Fibroblast of upper back skin (primary cell): Measurements from ENCODE around the gene EIF4G3.
A peak's percentile ranks its signal among the peaks of the same experiment; 100 is the strongest.
"Not testable (repeated sequence)": the region's sequence is repeated elsewhere in the genome, so short reads cannot be mapped to it uniquely, and the experiment has no call there.

Source experiments
- DNase-seq: peaks from one replicate; pipeline ENCODE4 v3.0.0-alpha.2; 2013

Gene EIF4G3

DNA sequence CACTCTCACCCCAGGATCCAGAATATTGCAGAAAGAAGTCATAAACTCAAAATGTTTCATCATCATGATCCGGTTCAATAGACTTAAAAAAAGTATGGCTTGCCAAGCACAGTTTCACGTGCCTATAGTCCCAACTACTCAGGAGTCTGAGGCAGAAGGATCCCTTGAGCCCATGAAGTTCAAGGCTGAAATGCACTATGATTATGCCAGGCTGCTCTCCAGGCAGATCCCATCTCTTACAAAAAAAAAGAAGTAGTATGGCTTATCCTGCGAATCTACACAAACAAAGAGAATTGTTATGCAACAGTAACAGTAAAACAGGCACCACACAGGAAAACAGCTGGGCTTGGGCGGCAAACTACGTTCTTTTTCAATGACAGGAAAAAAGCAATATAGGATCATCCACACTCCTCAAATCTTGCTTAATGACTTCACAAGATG, 76.2 kb downstream of the EIF4G3 start:
- no peak for DNase-seq

GRCh38 chr1:21099869-21100131, 76.9 kb downstream of the EIF4G3 start:
- no peak for DNase-seq

DNA sequence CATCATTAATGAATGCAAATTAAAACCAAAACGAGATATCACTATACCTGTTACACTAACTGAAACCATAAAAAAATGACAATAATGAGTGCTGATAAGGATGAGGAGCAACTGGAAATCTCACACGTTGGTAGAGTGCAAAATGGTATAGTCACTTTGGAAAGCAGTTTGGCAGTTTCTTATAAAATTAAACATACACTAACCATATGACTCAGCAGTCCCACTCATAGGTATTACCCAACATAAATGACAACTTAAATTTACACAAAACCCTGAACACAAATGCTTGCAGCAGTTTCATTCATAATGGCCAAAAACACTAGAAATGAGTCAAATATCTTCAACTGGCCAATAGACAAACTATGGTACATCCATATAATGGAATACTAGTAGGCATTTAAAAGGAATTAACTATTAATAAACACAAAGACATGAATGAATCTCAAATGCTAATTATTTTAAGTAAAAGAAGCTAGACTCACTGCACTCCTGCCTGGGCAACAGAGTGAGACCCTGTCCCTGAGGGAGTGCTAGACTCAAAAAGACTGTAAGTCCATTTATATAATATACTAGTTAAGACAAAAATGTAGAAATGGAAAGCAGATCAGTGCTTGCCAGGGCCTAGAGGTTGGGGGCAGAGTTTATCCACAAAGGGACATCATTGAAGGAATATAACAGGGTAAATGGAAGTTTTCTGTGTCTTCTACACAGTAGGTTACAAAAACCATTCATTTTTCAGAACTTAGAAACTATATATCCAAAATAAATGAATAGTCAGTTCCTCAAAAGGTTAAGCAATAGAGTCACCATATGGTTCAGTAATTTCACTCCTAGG, 77.4 kb downstream of the EIF4G3 start:
- DNase-seq = peak; percentile 34

- no peak for DNase-seq
Observed at GRCh38 chr1:21098186-21098915, 78.3 kb downstream of the EIF4G3 start.

- DNase-seq = no peak
Observed at GRCh38 chr1:21097729-21098128, 79.0 kb downstream of the EIF4G3 start.

- no peak for DNase-seq
Observed at GRCh38 chr1:21095976-21096375, 80.7 kb downstream of the EIF4G3 start.

DNA sequence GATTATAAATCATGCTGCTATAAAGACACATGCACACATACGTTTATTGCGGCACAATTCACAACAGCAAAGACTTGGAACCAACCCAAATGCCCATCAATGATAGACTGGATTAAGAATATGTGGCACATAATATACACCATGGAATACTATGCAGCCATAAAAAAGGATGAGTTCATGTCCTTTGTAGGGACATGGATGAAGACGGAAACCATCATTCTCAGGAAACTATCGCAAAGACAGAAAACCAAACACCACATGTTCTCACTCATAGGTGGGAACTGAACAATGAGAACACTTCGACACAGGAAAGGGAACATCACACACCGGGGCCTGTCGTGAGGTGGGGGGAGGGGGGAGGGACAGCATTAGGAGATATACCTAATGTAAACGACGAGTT, 82.4 kb downstream of the EIF4G3 start:
- DNase-seq = not testable (repeated sequence)

DNA sequence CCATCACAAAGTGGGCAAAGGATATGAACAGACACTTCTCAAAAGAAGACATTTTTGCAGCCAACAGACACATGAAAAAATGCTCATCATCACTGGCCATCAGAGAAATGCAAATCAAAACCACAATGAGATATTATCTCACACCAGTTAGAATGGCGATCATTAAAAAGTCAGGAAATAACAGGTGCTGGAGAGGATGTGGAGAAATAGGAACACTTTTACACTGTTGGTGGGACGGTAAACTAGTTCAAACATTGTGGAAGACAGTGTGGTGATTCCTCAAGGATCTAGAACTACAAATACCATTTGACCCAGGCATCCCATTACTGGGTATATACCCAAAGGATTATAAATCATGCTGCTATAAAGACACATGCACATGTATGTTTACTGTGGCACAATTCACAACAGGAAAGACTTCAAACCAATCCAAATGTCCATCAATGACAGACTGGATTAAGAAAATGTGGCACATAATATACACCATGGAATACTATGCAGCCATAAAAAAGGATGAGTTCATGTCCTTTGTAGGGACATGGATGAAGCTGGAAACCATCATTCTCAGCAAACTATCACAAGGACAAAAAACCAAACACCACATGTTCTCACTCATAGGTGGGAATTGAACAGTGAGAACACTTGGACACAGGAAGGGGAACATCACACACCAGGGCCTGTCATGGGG, 83.3 kb downstream of the EIF4G3 start:
- DNase-seq = not testable (repeated sequence)

DNA sequence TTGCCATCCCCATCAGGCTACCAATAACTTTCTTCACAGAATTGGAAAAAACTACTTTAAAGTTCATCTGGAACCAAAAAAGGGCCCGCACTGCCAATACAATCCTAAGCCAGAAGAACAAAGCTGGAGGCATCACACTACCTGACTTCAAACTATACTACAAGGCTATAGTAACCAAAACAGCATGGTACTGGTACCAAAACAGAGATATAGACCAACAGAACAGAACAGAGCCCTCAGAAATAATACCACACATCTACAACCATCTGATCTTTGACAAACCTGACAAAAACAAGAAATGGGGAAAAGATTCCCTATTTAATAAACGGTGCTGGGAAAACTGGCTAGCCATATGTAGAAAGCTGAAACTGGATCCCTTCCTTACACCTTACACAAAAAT, 84.2 kb downstream of the EIF4G3 start:
- DNase-seq = not testable (repeated sequence)

GRCh38 chr1:21091053-21091690, 85.5 kb downstream of the EIF4G3 start:
- peak; percentile 83 for DNase-seq

DNA sequence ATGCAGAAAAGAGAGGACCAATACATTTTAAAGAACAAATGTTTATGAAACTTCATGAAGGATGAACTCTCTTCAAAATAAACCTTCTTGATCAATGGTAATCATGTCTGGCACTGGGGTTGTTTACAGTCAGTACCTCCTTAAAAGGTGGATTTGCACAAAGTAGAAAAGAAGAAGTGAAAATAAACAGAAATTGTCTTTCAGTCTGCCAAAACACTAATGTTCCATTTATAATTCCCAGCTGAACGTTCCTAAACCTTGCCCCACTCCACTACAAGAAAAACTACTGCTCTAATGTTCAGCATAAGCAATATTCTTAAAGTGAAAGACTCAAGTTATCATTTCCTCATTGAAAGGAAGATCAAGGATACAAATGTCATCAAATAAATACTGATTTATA, 86.2 kb downstream of the EIF4G3 start:
- no peak for DNase-seq

DNA sequence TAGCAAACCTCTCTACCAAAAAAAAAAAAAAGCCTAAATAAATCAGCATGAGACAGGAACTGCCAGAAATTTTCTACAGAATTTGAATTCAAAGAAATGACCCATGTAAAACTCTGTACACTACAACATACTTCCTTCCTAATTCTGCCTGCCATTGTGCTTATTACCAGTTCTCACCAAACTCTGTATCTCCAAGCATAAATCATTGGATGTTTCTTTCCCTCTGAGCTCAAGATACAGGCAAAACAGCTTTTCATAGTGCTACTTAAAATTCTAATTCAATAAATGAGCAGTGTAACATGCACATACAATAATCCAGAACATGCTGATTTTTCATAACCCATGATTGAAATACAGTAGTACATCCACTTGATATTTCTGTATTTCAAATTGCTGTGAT, 87.0 kb downstream of the EIF4G3 start:
- DNase-seq = no peak

GRCh38 chr1:21089299-21089698, 87.4 kb downstream of the EIF4G3 start:
- no peak for DNase-seq

- DNase-seq = no peak
Observed at GRCh38 chr1:21084111-21084810, 92.4 kb downstream of the EIF4G3 start.

DNA sequence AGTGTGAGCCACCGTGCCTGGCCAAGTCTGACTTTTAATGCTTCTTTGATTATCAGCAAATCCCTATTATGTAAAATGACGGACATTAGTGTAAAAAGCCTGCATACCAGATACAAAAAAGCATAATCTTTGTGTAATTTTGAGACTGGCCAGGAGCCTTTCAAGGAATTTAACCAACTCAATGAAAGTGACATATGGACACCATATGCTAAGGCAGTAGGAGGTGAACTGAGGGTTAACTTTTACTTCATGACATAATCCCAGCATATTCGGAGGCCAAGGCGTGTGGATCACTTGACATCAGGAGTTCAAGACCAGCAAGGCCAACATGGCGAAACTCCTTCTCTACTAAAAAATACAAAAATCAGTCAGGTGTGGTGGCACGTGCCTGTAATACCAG, 94.6 kb downstream of the EIF4G3 start:
- DNase-seq = peak; percentile 69

DNA sequence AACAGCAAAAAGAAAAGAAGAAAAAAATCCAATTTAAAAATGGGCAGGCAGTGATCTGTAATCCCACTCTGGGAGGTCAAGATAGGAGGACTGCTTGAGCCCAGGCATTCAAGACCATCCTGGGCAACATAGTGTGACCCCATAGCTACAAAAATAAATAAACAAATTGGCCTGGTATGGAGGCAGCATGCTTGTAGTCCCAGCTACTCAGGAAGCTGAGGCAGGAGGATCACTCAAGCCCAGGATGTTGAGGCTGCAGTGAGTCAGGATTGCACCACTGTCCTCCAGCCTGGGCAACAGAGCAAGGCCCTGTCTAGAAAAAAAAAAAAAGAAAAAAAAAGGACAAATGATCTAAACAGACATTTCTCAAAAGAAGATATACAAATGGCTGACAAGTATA, 99.6 kb downstream of the EIF4G3 start:
- DNase-seq = peak; percentile 40

DNA sequence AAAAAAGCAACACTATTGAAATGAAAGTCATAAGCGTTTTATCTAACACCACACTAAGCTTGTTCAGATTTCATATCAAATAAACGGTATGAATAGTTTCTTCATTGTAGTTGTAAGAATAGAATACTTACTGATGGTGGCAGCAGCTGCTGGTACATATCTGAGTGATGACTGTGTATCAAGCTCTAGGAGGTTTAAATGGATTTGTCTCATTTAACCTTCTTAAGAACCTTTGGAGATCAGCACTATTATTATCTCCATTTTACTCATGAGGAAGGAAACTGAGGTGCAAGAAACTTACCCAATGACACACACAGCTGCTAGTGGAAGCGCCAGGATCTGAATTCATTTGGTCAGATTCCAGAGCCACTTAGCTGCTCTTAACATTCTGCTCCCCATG, 104.0 kb downstream of the EIF4G3 start:
- DNase-seq = peak; percentile 59

GRCh38 chr1:21069549-21069948, 107.1 kb downstream of the EIF4G3 start:
- peak; percentile 82 for DNase-seq

DNA sequence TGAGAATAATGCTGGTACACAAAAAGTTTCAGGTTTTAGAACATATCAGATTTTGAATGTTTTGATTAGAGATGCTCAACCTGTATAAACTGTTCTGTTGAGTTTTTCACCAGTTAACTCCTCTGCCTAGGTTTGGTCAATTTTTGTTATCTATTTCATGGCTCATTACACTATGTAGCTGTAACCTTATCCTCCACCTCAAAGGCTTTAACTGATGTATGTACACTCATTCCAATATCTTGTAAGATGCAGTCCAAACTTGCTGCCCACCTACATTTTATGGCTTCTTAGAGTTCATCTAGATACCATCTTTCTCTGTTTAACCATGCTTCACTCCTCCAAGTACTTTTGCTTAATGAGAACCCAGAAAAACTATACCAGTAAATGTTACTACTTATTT, 107.8 kb downstream of the EIF4G3 start:
- DNase-seq = no peak

GRCh38 chr1:21067551-21068227, 109.0 kb downstream of the EIF4G3 start:
- DNase-seq = no peak

DNA sequence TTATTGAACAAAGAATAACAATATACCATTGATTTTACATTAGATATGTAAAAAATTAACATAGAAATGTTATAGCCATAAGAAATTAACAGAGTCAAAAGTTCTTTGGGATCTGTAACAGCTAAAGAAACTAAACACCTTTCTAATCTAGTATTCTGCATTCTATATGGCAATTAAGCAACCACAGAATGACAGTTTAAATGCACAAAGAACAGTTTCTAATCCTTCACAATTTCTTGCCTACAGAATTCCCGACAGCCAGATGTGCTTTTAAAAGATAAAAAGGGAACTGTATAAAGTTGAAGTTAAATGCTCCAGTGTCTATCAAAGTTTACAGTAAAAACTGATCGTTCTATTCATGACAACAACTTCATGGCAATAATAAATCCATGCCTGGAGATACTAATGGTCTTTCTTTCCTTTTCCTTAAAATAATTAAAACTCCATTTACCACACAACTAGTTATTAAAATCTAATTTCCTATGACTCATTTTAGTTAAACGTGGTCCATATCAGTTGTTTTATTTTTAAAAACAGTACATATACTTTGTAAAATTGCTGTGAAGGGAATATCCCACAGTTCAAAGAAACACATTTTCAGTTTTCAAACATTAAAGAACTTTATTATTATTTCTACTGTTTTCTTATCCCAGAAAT, 110.2 kb downstream of the EIF4G3 start:
- no peak for DNase-seq

GRCh38 chr1:21065851-21066250, 110.8 kb downstream of the EIF4G3 start:
- DNase-seq = no peak
